Neural crest cell (in vitro differentiated cells): ENCODE results near the gene WAPL. TPM values are rescaled to one million over a fixed set of nuclear protein-coding genes. Genes with fewer than 3 reads are reported as not detected.
A peak's percentile ranks its signal among the peaks of the same experiment; 100 is the strongest.

Experiments used
- DNase-seq: peaks from one replicate; pipeline ENCODE4 v3.0.0; 2021; ENCODE audit warnings: low read depth, mixed read lengths, low spot score
- H3K27ac Mint-ChIP-seq: one replicate; pipeline ENCODE4 v1.8.0; 2021; ENCODE audit warnings: mild to moderate bottlenecking, mixed read lengths; ENCODE audit not compliant: unreplicated experiment
- H3K27me3 Mint-ChIP-seq: 2 replicates; pipeline ENCODE4 v1.8.0; 2021; ENCODE audit warnings: low read depth, mild to moderate bottlenecking, mixed read lengths
- H3K36me3 Mint-ChIP-seq: 2 replicates; pipeline ENCODE4 v1.8.0; 2021; ENCODE audit warnings: low read depth, mild to moderate bottlenecking, mixed read lengths
- H3K4me1 Mint-ChIP-seq: 2 replicates; pipeline ENCODE4 v1.8.0; 2021; ENCODE audit warnings: mixed read lengths
- H3K4me3 Mint-ChIP-seq: one replicate; pipeline ENCODE4 v1.8.0; 2021; ENCODE audit warnings: mild to moderate bottlenecking, mixed read lengths
- H3K9me3 Mint-ChIP-seq: 2 replicates; pipeline ENCODE4 v1.8.0; 2021; ENCODE audit warnings: mixed read lengths
- total RNA-seq: library from RNA; stranded (reverse); gene quantifications from 2 replicates; pipeline ENCODE4 v1.2.1, GENCODE V29; 2021
- TF ChIP-seq, protein P1 (sequence below): fragments of 200-600 bp; sonication (generic); conservative IDR thresholded peaks from 2 replicates; pipeline ENCODE4 v1.5.0; 2021; ENCODE audit warnings: antibody characterized with exemption, mild to moderate bottlenecking

The WAPL gene
- total RNA-seq, 1 donor from 2014 or later: 54.0 TPM

DNA sequence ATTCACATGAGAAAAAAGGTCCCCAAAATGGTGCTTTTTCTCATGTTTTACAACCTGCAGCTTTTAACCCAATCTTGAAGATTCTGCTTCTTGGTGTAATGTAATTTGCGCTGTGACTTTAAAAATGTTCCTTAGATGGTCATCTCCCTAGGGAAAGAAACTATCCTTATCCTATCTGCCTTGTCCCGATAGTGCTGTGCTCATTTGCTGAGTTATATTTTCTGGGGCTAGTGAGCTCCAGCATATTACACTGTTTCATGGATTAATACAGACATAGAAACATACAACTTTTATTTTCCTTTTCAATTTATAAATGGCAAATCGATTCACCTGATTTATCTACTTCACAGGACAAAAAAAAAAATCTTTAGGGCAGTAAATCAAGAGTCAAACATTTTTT lies 2.8 kb downstream of the WAPL start:
- TF ChIP-seq, protein P1, sequence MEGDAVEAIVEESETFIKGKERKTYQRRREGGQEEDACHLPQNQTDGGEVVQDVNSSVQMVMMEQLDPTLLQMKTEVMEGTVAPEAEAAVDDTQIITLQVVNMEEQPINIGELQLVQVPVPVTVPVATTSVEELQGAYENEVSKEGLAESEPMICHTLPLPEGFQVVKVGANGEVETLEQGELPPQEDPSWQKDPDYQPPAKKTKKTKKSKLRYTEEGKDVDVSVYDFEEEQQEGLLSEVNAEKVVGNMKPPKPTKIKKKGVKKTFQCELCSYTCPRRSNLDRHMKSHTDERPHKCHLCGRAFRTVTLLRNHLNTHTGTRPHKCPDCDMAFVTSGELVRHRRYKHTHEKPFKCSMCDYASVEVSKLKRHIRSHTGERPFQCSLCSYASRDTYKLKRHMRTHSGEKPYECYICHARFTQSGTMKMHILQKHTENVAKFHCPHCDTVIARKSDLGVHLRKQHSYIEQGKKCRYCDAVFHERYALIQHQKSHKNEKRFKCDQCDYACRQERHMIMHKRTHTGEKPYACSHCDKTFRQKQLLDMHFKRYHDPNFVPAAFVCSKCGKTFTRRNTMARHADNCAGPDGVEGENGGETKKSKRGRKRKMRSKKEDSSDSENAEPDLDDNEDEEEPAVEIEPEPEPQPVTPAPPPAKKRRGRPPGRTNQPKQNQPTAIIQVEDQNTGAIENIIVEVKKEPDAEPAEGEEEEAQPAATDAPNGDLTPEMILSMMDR: no peak
- Mint-ChIP-seq H3K27ac (no peak overlapping the region), H3K4me3 (peak overlapping the region; percentile 80), H3K9me3 (no peaks in the 10 kb centered on the region), H3K27me3 (no peaks in the 10 kb centered on the region), H3K36me3 (peaks cover 6% of the 10 kb centered on the region), H3K4me1 (peaks cover 48% of the 10 kb centered on the region)
- DNase-seq: no peak

DNA sequence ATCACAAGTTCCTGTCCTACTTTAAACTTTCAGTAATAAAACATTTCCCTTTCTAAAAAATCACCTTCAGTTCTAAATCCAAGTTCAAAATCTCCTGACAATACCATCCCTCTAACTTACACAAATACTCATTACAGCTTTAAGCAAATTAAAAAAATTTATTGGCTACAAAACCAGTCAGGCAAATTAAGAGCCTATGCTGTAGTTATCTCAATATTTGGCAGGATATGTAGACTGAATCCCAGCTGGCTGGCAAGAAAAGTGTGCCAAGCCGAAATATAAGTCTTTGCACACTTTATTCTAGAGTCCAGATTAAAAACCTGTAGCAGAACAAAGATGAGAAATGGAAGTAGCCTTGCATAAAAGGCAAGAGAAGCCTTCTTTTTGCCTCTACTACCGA lies 9.5 kb downstream of the WAPL start:
- TF ChIP-seq, protein P1: no peak
- Mint-ChIP-seq H3K4me3 (no peak overlapping the region), H3K27me3 (no peaks in the 10 kb centered on the region), H3K4me1 (peaks cover 14% of the 10 kb centered on the region), H3K27ac (no peak overlapping the region), H3K9me3 (no peaks in the 10 kb centered on the region), H3K36me3 (peaks cover 8% of the 10 kb centered on the region)
- DNase-seq: no peak

DNA sequence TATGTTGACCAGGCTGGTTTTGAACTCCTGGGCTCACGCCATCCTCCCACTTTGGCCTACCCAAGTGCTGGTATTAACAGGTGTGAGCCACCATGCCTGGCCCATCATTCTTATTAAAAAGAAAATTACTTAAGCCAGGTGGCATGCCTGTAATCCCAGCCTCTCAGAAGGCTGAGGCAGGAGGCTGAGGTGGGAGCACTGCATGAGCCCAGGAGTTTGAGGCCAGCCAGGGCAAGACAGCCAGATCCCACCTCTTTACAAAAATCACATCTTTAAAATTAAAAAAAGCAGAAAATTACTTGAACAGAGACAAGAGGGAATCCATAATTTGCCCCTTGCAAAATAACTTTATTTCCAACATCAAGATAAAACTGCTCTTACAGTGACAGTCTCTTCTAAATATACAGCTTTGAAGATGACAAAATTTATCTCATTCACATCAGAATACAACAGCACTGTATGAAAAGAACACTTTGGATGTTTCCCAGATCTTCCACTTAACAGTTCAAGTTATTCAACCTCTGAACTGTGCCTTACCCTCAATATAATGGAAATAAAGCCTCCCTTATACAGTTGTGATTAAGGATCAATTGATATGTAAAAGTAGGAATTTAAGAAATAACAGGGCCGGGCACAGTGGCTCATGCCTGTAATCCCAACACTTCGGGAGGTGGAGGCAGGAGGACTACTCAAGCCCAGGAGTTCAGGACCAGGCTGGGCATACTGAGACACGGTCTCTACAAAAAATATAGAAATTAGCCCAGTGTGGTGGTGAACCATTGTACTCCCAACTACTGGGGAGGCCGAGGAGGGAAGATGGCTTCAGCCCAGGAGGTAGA lies 10.3 kb downstream of the WAPL start:
- no peak for DNase-seq
- peaks cover 6% of the 10 kb centered on the region for H3K36me3 Mint-ChIP-seq
- H3K27me3 Mint-ChIP-seq: no peaks in the 10 kb centered on the region
- no peaks in the 10 kb centered on the region for H3K9me3 Mint-ChIP-seq
- no peak overlapping the region for H3K27ac Mint-ChIP-seq
- TF ChIP-seq, protein P1: no peak
- no peak overlapping the region for H3K4me3 Mint-ChIP-seq
- peaks cover 13% of the 10 kb centered on the region for H3K4me1 Mint-ChIP-seq

DNA sequence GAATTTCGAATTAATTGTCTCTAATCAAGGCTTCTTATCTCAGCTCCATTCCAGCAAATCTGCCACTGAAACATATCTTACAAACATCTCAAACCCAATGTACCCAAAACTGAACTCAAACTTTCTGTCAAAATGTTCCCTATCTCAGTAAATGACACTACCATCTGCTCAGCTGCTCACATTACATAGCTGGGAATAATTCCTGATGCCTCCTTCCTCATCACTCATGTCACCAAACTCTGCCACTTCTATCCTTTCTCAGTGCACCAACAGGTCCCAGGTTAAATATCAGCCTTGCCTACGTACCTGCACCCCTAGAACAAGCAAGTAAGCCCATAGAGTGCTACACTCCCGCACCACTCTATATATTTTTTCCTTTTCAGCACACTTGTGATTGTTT lies 12.4 kb downstream of the WAPL start:
- TF ChIP-seq, protein P1: no peak
- H3K9me3 Mint-ChIP-seq: no peaks in the 10 kb centered on the region
- no peak overlapping the region for H3K4me3 Mint-ChIP-seq
- no peak for DNase-seq
- H3K36me3 Mint-ChIP-seq: peaks cover 3% of the 10 kb centered on the region
- H3K27me3 Mint-ChIP-seq: no peaks in the 10 kb centered on the region
- H3K27ac Mint-ChIP-seq: no peak overlapping the region
- H3K4me1 Mint-ChIP-seq: peaks cover 4% of the 10 kb centered on the region

DNA sequence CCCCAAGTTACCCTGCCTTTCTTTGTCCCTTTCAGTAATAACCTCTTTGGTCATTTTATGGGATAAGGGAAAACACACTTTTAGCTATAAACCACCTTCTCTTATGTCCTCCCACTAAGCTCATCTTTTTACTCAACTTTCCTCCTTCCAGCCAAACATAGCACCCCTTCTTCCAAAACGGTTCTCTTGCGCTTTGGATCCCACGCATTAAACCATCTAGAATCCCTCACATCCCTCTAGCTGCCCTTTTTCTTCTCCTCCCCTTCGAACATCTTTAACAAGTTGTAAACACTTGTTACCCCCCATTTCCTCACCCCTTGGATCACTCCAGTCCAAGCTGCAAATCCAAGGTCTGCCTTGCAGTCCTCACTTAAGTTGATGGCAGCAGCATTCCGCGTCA lies 13.4 kb downstream of the WAPL start:
- Mint-ChIP-seq H3K27me3 (no peaks in the 10 kb centered on the region), H3K36me3 (peaks cover 1% of the 10 kb centered on the region), H3K4me1 (no peaks in the 10 kb centered on the region), H3K9me3 (no peaks in the 10 kb centered on the region), H3K27ac (no peak overlapping the region), H3K4me3 (no peak overlapping the region)
- no peak for DNase-seq
- TF ChIP-seq, protein P1: no peak
